HUDEP-2 (cell line): Measurements from ENCODE around the gene RNF38.
"Not testable (repeated sequence)": the region's sequence is repeated elsewhere in the genome, so short reads cannot be mapped to it uniquely, and the experiment has no call there.

ENCODE experiments used
- DNase-seq, 76 experiments: peaks; one replicate each; lab custom pipeline; 2025; ENCODE audit not compliant: unreplicated experiment in 76 of 76; lab: John Stamatoyannopoulos, UW

The RNF38 gene

GRCh38 chr9:36409076-36409475 lies 9.0 kb upstream of the RNF38 start:
- not testable (repeated sequence) for DNase-seq

DNA sequence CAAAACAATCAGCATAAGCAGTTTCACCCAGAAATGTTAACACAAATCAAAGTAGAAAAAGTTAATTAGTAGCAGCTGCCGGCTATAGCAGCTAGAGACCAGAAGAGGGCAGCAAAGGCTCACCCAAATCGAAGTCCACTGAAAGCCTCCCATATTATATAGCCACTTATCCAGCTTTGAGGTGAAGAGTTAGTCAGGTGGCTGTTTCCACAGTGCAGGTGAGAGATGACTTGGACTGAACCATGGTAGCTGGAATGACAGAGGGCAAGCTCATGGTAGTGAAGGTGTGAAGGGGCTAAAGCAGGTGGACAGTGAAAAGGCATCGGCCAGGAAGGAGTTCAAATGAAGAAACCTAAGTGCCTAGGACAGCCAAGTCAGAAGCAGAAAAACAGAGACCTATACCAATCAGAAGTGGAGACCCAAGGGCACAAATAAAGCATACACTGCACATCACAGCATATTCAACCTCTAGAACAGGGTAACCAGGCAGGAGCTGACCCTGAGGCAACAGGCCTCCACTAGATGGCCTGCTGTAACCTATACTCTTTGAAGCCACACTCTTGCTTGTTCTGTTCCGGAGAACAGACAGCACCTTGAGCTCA lies 7.2 kb upstream of the RNF38 start:
- peak in 49 of 76 experiments; percentile 2 to 68 (median 22) for DNase-seq

DNA sequence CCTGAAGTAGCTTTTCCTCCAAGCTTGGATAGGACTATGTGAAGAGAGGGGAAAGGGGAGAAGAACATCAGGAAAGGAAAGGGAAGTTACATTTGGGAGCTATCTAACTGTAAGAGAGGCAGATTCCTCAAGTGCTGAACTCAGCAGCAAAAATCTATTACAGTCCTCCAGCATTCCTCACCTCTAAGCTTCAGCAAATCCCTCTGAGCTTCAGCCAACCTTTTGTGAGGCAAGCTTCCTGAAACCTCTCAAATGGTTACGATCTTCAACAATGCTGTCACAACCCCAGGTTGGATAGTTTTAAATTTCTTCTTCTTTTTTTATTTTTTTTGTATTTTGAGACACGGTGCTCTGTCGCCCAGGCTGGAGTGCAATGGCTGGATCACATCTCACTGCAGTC lies 2.5 kb upstream of the RNF38 start:
- no peak for DNase-seq

DNA sequence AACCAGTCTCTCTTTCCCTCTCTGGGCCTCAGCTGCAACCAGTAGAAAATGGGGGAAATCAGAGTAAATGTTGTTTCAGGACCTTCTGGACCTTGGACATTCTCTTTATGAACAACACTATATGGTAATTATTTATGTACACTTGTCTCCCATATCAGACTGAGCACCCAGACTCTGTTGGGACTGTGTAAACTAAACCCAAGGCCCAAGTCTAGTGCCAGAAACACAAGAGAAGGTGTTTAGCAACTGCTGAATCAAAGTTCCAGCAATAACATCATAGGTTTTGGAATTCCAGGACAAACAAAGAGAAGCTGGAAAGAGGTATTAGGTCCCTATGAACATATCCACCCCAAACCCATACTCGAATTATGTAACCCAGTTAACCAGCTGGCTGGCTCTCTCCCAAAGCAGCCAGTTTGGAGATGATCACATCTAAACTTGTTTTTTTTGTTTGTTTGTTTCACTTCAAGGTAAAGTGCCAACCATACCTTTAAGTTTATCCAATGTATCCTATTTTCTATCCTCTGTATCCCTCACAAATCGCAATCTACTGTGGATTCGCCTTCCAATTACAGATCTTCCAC lies 1.9 kb upstream of the RNF38 start:
- DNase-seq: peak in 1 of 76 experiments; percentile 3

- peak in 65 of 76 experiments; percentile 33 to 92 (median 70) for DNase-seq
Measured at GRCh38 chr9:36401164-36401740, 1.2 kb upstream of the RNF38 start.

DNA sequence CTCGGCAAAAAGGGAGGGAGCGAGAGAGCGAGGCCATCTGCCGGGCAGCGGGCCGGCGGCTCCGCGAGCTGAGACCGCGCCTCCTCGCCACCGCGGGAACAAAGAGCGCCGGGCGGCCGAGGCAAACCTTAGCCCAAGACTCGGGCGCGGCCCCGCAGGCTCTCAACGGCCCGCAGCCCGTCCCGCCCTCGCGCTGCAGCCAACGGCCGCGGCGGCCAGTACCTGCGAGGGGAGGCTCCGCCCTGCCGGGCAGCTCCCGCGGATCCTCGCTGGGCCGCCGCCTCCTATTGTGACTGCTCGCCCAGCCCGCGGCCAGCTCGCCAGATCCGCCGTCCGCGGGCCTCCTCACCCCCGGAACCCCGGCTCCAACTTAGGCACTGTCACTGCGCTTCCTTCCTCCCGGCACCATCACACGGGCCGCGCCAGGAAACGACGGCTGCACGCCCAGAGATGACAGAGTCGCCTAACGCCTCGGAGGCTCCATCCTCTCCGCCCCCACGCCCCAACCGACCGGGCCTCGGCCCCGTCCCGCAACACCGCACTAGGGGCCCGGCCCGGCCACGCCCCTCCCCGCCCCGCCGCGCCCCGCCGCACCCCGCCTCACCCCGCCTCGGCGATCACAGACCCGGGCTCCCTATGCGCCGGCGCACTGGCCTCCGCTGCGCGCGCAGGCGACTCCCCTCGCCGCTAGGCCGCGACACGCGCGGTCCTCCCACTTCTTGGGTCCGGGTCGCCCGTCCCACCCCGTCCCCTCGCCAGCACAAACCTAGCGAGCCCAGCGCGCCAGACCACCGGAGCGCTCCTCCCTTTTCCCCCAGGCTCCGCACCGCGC lies 479 bp upstream of the RNF38 start:
- DNase-seq: peak in 74 of 76 experiments; percentile 28 to 92 (median 81)

- DNase-seq: no peak
Measured at GRCh38 chr9:36398745-36399144, 1.3 kb downstream of the RNF38 start.

DNA sequence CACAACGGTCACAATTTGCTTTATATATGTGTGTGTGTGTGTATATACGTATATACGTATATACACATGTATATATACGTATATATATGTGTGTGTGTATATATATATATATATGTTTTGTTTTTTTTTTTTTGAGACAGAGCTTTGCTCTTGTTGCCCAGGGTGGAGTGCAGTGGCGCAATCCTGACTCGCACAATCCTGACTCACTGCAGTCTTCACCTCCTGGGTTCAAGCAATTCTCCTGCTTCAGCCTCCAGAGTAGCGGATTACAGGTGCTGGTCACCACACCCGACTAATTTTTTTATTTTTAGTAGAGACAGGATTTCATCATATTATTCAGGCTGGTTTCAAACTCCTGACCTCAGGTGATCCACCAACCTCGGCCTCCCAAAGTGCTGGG lies 3.1 kb downstream of the RNF38 start:
- DNase-seq: no peak

- DNase-seq: no peak
Measured at GRCh38 chr9:36392489-36392888, 7.6 kb downstream of the RNF38 start.

DNA sequence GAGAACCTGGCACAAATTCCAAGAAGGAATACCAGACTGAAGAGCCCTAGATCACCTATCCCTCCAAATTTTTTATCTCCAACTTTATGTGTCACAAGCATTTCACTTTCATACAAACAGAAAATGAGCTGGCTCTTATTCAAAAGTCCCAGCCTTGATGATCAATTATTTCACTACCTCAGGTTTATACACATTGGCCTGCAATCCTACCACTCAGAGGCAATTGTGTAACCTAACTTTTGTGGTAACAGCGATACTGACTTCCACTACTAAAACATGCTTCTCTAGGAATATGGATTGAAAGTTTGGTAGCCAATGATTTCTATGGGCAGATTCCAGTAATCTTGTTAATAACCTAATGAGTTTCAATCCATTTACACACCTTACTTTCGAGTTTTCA lies 10.5 kb downstream of the RNF38 start:
- no peak for DNase-seq

DNA sequence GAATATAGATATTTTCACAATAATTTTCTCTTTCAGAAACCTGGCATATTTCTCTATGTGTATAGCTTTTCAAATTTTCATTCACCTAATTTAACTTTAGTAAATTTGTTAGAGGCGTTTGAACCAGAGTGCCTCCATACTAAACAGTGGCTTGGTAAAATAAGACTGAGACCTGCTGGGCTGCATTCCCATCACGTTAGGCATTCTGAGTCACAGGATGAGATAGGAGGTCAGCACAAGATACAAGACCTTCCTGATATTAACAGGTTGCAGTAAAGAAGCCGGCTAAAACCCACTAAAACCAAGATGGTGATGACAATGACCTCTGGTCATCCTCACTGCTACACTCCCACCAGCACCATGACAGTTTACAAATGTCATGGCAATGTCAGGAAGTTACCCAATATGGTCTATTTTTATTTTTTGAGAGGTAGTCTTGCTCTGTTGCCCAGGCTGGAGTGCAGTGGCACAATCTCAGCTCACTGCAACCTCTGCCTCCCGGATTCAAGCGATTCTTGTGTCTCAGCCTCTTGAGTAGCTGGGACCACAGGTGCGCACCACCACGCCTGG lies 13.6 kb downstream of the RNF38 start:
- not testable (repeated sequence) for DNase-seq

GRCh38 chr9:36382484-36382883 lies 17.6 kb downstream of the RNF38 start:
- no peak for DNase-seq

DNA sequence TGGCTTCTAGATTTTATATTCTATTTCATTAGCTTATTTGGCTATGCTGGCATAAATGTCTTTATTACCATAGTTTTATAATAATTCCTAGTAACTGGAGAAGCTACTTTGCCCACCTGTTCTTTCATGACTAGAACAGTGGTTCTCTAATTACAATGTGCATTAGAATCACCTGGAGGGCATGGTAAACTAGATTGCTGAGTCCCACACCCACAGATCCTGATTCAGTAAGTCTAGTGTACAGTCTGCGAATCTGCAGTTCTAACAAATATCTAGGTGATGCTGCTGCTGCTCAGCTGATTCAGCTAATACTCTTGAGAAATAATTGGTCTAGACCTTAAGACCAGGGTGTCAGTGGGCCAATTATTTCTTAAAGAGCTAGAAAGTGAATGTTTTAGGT lies 35.5 kb downstream of the RNF38 start:
- DNase-seq: no peak

- DNase-seq: no peak
Measured at GRCh38 chr9:36363448-36363847, 36.6 kb downstream of the RNF38 start.

GRCh38 chr9:36358486-36358885 lies 41.6 kb downstream of the RNF38 start:
- DNase-seq: no peak

GRCh38 chr9:36357639-36358038 lies 42.4 kb downstream of the RNF38 start:
- DNase-seq: no peak

DNA sequence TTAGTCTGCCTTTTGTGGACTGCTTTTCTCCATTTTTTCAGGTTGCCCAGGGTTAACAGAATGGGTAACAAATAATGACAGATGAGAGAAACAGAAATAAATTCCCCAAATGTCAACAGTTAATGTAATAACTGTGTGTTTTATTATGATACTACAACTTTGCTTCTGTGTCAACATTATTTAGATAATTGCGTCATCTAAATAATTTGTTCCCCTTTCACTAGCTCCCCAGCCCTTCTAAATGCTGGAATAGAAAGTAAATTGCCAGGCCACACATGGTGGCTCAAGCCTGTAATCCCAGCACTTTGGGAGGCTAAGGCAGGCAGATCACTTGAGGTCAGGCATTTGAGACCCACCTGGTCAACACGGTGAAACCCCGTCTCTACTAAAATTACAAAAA lies 53.5 kb downstream of the RNF38 start:
- no peak for DNase-seq

DNA sequence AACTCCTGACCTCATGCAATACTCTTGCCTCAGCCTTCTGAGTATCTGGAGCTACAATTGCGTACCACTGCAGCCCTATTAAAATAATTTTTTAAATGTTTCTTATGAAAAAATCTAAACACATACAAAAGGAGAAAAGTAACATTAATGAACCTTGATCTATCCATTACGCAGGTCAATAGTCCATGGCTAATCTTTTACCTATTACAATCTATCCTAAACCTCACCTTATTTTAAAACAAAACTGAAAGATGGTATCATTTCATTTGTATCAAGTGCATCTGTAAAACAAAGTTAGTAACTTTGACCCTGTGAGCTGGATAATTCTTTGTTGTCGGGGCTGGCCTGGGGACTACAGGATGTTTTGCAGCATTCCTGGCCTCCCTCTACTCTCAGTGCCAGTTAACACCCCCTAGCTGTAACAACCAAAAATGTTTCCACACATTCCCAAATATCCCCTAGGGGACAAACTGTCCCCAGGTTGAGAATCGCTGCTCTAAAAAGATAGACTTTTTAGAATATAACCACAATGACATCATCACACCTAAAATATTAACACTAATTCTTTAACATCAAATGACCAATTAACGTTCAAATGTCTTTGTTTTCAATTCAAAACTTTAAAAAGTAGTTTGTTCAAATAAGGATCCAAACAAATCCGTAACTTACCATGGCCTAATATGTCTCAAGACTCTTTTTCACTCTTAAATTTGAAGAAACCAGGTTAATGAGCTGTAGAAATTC lies 54.8 kb downstream of the RNF38 start:
- DNase-seq: no peak

DNA sequence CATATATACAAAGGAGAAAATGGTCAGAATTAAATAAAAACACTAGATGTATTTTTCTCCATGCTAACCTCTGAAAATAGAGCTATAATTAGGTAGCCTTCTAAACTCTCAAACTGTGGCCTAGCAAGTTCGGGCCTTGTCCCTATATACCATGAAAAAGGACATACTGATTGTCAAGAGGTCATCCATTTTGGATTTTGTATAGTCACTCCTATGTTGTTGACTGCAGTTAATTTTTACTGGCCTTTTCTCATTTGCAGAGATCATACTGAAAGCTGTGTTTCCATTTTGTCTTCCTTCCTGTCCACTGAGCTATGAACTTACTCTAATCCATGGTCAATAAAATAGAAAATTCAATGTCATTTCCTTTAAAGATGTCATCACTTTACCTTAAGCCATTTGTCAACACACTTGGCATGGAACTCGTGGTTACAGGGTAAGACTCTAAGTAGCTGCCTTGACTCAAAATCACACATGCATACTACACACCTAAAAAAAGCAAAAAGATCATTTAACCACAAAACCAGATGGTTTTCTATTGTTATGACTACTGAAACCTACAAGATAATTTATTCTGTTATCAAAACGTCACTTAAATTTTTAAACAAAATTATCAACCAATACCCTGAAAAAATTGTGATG lies 58.0 kb downstream of the RNF38 start:
- no peak for DNase-seq

DNA sequence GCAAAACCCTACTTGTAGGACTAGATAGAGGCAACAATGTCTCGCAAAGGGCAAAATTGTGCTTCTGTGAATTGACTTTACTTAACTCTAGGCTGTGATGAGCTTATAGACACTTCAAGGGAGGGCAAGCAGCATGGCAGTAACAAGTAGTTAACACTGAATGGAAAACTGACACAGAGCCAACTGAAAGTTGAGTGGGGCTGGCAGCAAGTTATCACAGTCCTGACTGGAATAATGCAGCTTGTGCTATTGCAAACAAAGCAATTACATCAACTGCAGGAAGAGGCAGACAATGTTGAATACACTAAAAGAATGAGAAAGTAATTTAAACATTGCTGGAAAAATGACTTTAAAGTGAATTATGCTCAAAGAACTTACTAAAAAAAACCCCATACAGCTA lies 62.2 kb downstream of the RNF38 start:
- DNase-seq: peak in 3 of 76 experiments; percentile 0 to 24 (median 4)
